Lower leg skin (tissue), 3 donors: ENCODE measurements around the gene PDCD1.

Source experiments
- CTCF ChIP-seq, 3 donors: fragments of 450-650 bp; IDR thresholded peaks; one replicate each; pipeline ENCODE4 v1.5.1; 2016; ENCODE audit warnings: antibody characterized with exemption in 3 of 3, mild to moderate bottlenecking in 3 of 3, moderate library complexity in 2 of 3
- POLR2A ChIP-seq, 2 donors: fragments of 450-650 bp; IDR thresholded peaks; one replicate each; pipeline ENCODE4 v1.6.1; 2016 to 2017; ENCODE audit warnings: antibody characterized with exemption in 2 of 2, mild to moderate bottlenecking in 1 of 2, moderate library complexity in 1 of 2

- TF ChIP-seq CTCF (IDR thresholded peaks at IDR 0.05) (no peak), POLR2A (IDR thresholded peaks at IDR 0.05) (no peak)
These were observed 3.3 kb downstream of the PDCD1 start for GRCh38 chr2:241855245-241855887.
